ENCODE measurements around the gene HEG1. TPM values are rescaled to one million over a fixed set of nuclear protein-coding genes. Genes with fewer than 3 reads are reported as not detected.

HEG1 gene
- total RNA-seq, 1 donor from 2014 or later, result 25.1 TPM

GRCh38 chr3:124999897-125000435 is 55.8 kb downstream of the HEG1 start:
- Histone ChIP-seq H3K27me3 (ENCODE audit: control insufficient read depth in 3 of 3, insufficient read depth in 3 of 3, low read length in 3 of 3) (no peaks in the 10 kb centered on the region), H3K4me3 (ENCODE audit: low read length in 3 of 3) (no peak overlapping the region), H3K27ac (ENCODE audit: low read depth, low read length) (no peak overlapping the region), H3K9me3 (ENCODE audit: control insufficient read depth in 3 of 3, low read length in 3 of 3) (no peaks in the 10 kb centered on the region), H3K4me1 (ENCODE audit: control insufficient read depth in 3 of 3, insufficient read depth in 3 of 3, low read length in 3 of 3) (peaks cover 34 to 47% (median 38%) of the 10 kb centered on the region in 3 donors), H3K36me3 (ENCODE audit: control insufficient read depth in 3 of 3, insufficient read depth in 3 of 3, low read length in 3 of 3) (peaks cover 26 to 41% (median 33%) of the 10 kb centered on the region in 3 donors), H3K9ac (ENCODE audit: low read depth in 1 of 3, low read length in 3 of 3) (no peak overlapping the region)

DNA sequence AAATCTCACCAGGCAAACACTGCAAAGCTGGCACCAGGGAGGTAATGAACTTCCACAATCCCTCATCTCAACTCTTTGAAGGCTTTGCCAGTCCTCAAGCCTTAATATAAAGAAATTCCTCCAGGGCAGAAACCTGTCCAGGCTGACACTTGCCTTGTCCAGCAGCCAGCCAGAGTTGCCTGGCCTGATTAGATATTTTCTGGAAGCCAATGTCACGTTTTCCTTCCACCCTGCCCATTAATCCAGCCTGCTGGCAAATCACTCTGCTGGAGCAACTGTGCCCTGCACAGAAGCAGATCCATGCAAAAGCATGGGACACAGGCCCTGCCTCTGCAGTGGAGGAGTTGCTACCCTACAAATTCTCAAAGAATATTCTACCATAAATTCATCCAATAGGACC is 56.5 kb downstream of the HEG1 start:
- no peak overlapping the region for H3K27ac ChIP-seq (ENCODE audit: low read depth, low read length)
- peaks cover 33 to 40% (median 34%) of the 10 kb centered on the region in 3 donors for H3K4me1 ChIP-seq (ENCODE audit: control insufficient read depth in 3 of 3, insufficient read depth in 3 of 3, low read length in 3 of 3)
- H3K27me3 ChIP-seq (ENCODE audit: control insufficient read depth in 3 of 3, insufficient read depth in 3 of 3, low read length in 3 of 3), result no peaks in the 10 kb centered on the region
- H3K9ac ChIP-seq (ENCODE audit: low read depth in 1 of 3, low read length in 3 of 3), result no peak overlapping the region
- H3K9me3 ChIP-seq (ENCODE audit: control insufficient read depth in 3 of 3, low read length in 3 of 3), result no peaks in the 10 kb centered on the region
- no peak overlapping the region for H3K4me3 ChIP-seq (ENCODE audit: low read length in 3 of 3)
- H3K36me3 ChIP-seq (ENCODE audit: control insufficient read depth in 3 of 3, insufficient read depth in 3 of 3, low read length in 3 of 3), result peaks cover 26 to 42% (median 36%) of the 10 kb centered on the region in 3 donors

DNA sequence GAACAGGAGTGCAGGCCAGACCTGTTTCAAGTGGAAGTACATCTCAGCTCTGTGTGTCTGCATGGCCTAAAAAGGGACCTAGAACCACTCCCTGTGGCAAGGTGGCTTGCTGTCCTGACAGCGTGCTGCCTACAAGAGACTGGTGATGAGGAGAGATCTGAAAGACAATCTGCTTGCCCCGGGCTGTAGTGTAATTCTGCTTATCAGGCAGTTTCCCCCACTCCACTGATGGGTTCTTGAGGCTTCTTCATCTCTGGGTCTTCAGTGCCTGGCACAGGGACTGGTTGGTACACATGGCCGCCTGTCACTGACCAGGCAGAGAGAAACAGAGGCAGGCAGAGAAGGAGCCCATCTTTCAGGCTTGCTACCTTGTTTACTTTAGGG is 57.6 kb downstream of the HEG1 start:
- Histone ChIP-seq H3K4me3 (ENCODE audit: low read length in 3 of 3) (no peak overlapping the region), H3K9me3 (ENCODE audit: control insufficient read depth in 3 of 3, low read length in 3 of 3) (no peaks in the 10 kb centered on the region), H3K27ac (ENCODE audit: low read depth, low read length) (no peak overlapping the region), H3K36me3 (ENCODE audit: control insufficient read depth in 3 of 3, insufficient read depth in 3 of 3, low read length in 3 of 3) (peaks cover 29 to 46% (median 38%) of the 10 kb centered on the region in 3 donors), H3K27me3 (ENCODE audit: control insufficient read depth in 3 of 3, insufficient read depth in 3 of 3, low read length in 3 of 3) (no peaks in the 10 kb centered on the region), H3K4me1 (ENCODE audit: control insufficient read depth in 3 of 3, insufficient read depth in 3 of 3, low read length in 3 of 3) (peaks cover 25 to 34% (median 30%) of the 10 kb centered on the region in 3 donors), H3K9ac (ENCODE audit: low read depth in 1 of 3, low read length in 3 of 3) (no peak overlapping the region)

DNA sequence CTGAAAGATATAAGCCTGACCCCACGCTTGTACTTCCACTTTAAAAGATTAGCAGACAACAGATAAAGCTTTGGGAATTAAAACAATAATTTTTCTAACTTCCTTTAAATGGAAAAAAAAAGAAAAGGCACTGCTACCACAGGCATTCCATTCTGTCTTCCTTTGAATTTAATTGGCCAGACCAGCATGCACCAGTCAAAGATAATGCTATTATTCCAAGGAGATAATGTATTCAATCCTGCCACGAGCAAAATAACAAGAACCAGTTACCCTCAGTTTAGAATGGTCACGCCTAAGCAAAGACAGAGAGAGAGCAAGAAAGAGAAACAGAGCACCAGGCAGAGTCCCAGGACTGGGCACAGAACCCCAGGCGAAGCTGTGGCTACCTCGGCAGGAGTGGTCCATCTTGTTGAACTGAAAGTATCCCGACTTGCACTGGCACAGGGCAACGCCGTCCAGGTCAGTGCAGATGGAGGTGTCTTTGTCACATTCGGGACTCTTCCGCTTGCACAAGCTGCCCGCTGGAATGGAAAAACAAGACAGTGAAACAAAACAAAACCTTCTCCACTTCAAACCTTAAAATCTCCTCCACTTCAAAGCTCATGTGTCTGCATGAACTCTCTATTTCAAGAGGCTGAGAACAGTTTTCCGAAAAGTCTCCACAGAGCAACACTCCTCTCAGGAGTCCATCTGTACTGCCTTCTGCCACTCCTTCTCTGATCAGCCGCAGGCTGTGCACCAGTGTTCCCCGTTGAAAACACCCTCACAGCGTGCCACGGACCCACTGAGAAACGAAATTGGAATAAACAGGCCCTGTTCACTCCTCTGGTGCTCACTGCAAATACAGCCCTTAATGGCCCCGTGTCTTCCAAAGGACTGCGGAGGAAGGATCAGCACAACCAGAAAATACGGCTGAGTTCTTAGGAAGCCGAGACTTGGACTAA is 58.2 kb downstream of the HEG1 start:
- Histone ChIP-seq H3K9me3 (ENCODE audit: control insufficient read depth in 3 of 3, low read length in 3 of 3) (no peaks in the 10 kb centered on the region), H3K4me3 (ENCODE audit: low read length in 3 of 3) (no peak overlapping the region), H3K36me3 (ENCODE audit: control insufficient read depth in 3 of 3, insufficient read depth in 3 of 3, low read length in 3 of 3) (peaks cover 29 to 46% (median 38%) of the 10 kb centered on the region in 3 donors), H3K9ac (ENCODE audit: low read depth in 1 of 3, low read length in 3 of 3) (no peak overlapping the region), H3K4me1 (ENCODE audit: control insufficient read depth in 3 of 3, insufficient read depth in 3 of 3, low read length in 3 of 3) (peaks cover 19 to 31% (median 23%) of the 10 kb centered on the region in 3 donors), H3K27me3 (ENCODE audit: control insufficient read depth in 3 of 3, insufficient read depth in 3 of 3, low read length in 3 of 3) (no peaks in the 10 kb centered on the region), H3K27ac (ENCODE audit: low read depth, low read length) (no peak overlapping the region)

DNA sequence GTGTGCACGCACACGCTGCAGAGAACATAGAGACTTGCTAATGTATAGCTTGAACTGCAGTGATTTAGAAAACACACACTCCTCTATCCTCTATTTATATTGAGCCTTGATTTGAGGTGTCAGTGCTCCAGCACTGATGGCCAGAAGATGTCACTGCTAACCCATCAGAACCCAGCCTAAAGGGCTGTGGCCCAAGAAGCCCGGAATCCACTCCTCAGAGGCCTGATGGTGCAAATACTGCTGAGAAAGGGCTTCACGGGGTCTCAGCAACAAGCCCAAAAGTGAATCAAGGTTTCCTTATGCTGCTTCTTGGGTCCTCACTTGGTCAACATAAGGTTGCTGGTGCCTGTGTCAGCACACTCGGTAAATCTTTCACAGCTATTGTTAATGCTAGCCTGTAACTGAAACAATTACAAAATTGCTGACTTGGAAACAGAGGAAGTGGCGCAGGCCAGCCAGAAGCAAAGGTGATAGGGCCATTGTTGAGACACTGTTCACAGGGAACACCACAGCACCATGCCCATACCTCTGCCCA is 60.3 kb downstream of the HEG1 start:
- Histone ChIP-seq H3K27me3 (ENCODE audit: control insufficient read depth in 3 of 3, insufficient read depth in 3 of 3, low read length in 3 of 3) (no peaks in the 10 kb centered on the region), H3K36me3 (ENCODE audit: control insufficient read depth in 3 of 3, insufficient read depth in 3 of 3, low read length in 3 of 3) (peaks cover 22 to 43% (median 32%) of the 10 kb centered on the region in 3 donors), H3K9me3 (ENCODE audit: control insufficient read depth in 3 of 3, low read length in 3 of 3) (no peaks in the 10 kb centered on the region), H3K4me3 (ENCODE audit: low read length in 3 of 3) (no peak overlapping the region), H3K9ac (ENCODE audit: low read depth in 1 of 3, low read length in 3 of 3) (peak overlapping the region in 2 of 3 donors; percentile 40 to 41), H3K27ac (ENCODE audit: low read depth, low read length) (no peak overlapping the region), H3K4me1 (ENCODE audit: control insufficient read depth in 3 of 3, insufficient read depth in 3 of 3, low read length in 3 of 3) (peaks cover 7 to 20% (median 11%) of the 10 kb centered on the region in 3 donors)

- Histone ChIP-seq H3K27ac (ENCODE audit: low read depth, low read length) (no peak overlapping the region), H3K4me3 (ENCODE audit: low read length in 3 of 3) (no peak overlapping the region), H3K27me3 (ENCODE audit: control insufficient read depth in 3 of 3, insufficient read depth in 3 of 3, low read length in 3 of 3) (no peaks in the 10 kb centered on the region), H3K4me1 (ENCODE audit: control insufficient read depth in 3 of 3, insufficient read depth in 3 of 3, low read length in 3 of 3) (peaks cover 5 to 20% (median 7%) of the 10 kb centered on the region in 3 donors), H3K9me3 (ENCODE audit: control insufficient read depth in 3 of 3, low read length in 3 of 3) (no peaks in the 10 kb centered on the region), H3K9ac (ENCODE audit: low read depth in 1 of 3, low read length in 3 of 3) (no peak overlapping the region), H3K36me3 (ENCODE audit: control insufficient read depth in 3 of 3, insufficient read depth in 3 of 3, low read length in 3 of 3) (peaks cover 33 to 49% (median 42%) of the 10 kb centered on the region in 3 donors)
Measured at GRCh38 chr3:124993466-124993865, 62.3 kb downstream of the HEG1 start.

DNA sequence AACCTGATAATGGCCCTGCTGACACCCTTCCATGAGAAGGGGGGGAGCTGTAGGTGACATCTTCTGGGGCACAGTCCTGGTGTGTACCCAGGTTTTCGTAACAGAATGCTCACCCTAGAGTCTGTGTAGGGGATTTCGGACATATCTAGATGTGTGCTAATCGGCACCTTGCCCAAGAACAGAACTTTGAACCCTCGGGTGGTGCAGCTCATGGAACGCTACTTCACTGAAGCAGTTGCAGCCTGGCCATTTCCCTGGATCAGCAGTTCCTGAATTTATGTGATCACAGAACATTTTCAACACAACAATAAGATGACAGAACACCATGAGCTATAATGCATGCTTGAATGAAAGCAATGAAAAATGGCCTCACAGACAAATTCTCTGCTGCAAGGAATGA is 63.8 kb downstream of the HEG1 start:
- Histone ChIP-seq H3K27me3 (ENCODE audit: control insufficient read depth in 3 of 3, insufficient read depth in 3 of 3, low read length in 3 of 3) (no peaks in the 10 kb centered on the region), H3K27ac (ENCODE audit: low read depth, low read length) (no peak overlapping the region), H3K4me1 (ENCODE audit: control insufficient read depth in 3 of 3, insufficient read depth in 3 of 3, low read length in 3 of 3) (peaks cover 5 to 20% (median 7%) of the 10 kb centered on the region in 3 donors), H3K4me3 (ENCODE audit: low read length in 3 of 3) (no peak overlapping the region), H3K36me3 (ENCODE audit: control insufficient read depth in 3 of 3, insufficient read depth in 3 of 3, low read length in 3 of 3) (peaks cover 24 to 41% (median 37%) of the 10 kb centered on the region in 3 donors), H3K9me3 (ENCODE audit: control insufficient read depth in 3 of 3, low read length in 3 of 3) (no peaks in the 10 kb centered on the region), H3K9ac (ENCODE audit: low read depth in 1 of 3, low read length in 3 of 3) (no peak overlapping the region)

DNA sequence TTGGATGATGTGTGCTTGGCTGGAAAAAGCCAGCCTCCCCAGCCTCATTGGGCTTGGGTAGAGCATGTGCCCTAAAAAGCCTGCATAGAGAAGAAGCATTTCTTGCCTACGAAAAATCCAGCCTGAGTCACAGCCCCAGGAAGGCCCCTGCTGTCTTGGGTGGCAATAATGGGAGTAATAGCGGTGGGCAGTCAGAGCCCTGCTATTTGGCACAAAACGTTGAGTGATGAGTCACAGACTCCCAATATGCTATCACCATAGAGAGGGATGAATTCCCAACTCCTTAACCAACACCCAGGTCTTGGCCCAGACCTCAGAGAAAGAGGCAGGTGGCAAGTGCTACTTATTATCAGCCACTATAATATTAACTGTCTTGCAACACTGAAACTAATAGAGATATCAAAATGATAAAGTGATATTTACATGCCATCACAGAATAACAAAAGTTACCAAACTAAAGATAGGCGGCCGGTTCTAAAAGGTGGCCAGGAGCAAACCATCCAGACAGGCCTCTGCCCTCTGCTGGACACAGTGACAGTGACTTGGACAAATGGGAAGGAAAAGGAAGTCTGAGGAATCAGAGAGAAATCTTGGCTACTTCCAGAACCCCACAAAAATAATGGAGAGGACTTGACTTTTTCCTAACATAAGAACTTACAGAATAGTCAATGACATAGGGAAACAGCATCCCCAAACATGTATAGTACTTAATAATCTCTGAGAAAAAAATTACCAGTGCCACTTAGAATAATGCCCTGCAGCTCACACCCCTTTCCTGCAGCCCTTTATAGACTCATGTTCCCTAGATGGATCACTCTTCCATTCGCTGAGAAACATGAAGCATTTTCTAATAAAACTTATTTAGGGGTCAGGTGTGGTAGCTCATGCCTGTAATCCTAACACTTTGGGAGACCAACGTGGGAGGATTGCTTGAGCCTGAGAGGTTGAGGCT is 69.3 kb downstream of the HEG1 start:
- H3K9ac ChIP-seq (ENCODE audit: low read depth in 1 of 3, low read length in 3 of 3), result no peak overlapping the region

GRCh38 chr3:124985349-124985748 is 70.4 kb downstream of the HEG1 start:
- Histone ChIP-seq H3K4me1 (ENCODE audit: control insufficient read depth in 3 of 3, insufficient read depth in 3 of 3, low read length in 3 of 3) (peaks cover 0 to 10% (median 5%) of the 10 kb centered on the region in 3 donors), H3K4me3 (ENCODE audit: low read length in 3 of 3) (no peak overlapping the region), H3K27ac (ENCODE audit: low read depth, low read length) (no peak overlapping the region), H3K27me3 (ENCODE audit: control insufficient read depth in 3 of 3, insufficient read depth in 3 of 3, low read length in 3 of 3) (no peaks in the 10 kb centered on the region), H3K9ac (ENCODE audit: low read depth in 1 of 3, low read length in 3 of 3) (no peak overlapping the region), H3K36me3 (ENCODE audit: control insufficient read depth in 3 of 3, insufficient read depth in 3 of 3, low read length in 3 of 3) (peaks cover 10 to 28% (median 11%) of the 10 kb centered on the region in 3 donors), H3K9me3 (ENCODE audit: control insufficient read depth in 3 of 3, low read length in 3 of 3) (no peaks in the 10 kb centered on the region)

More for the DNA sequence above, 69.3 kb downstream of the HEG1 start:
- H3K36me3 ChIP-seq (ENCODE audit: control insufficient read depth in 3 of 3, insufficient read depth in 3 of 3, low read length in 3 of 3), result peaks cover 13 to 30% (median 16%) of the 10 kb centered on the region in 3 donors
- H3K4me3 ChIP-seq (ENCODE audit: low read length in 3 of 3), result no peak overlapping the region
- no peak overlapping the region for H3K27ac ChIP-seq (ENCODE audit: low read depth, low read length)
- no peaks in the 10 kb centered on the region for H3K9me3 ChIP-seq (ENCODE audit: control insufficient read depth in 3 of 3, low read length in 3 of 3)
- no peaks in the 10 kb centered on the region for H3K27me3 ChIP-seq (ENCODE audit: control insufficient read depth in 3 of 3, insufficient read depth in 3 of 3, low read length in 3 of 3)
- H3K4me1 ChIP-seq (ENCODE audit: control insufficient read depth in 3 of 3, insufficient read depth in 3 of 3, low read length in 3 of 3), result peaks cover 0 to 10% (median 5%) of the 10 kb centered on the region in 3 donors

All from skeletal muscle tissue (tissue), 4 donors.